Duodenal mucosa (tissue), 2 donors: Measurements from ENCODE around the gene SPCS1.
A peak's percentile ranks its signal among the peaks of the same experiment; 100 is the strongest.
"Not testable (repeated sequence)": the region's sequence is repeated elsewhere in the genome, so short reads cannot be mapped to it uniquely, and the experiment has no call there.

ENCODE experiments used
- H3K27ac ChIP-seq: one replicate; pipeline ENCODE4 v1.7.0; 2013; ENCODE audit warnings: low read depth, low read length
- H3K27me3 ChIP-seq, 2 donors: one replicate each; pipeline ENCODE4 v1.7.0; 2013; ENCODE audit warnings: low read length in 2 of 2, control low read depth in 1 of 2; ENCODE audit not compliant: insufficient read depth in 2 of 2, control insufficient read depth in 1 of 2
- H3K36me3 ChIP-seq, 2 donors: one replicate each; pipeline ENCODE4 v1.7.0; 2013; ENCODE audit warnings: low read length in 2 of 2, control low read depth in 1 of 2; ENCODE audit not compliant: insufficient read depth in 2 of 2, control insufficient read depth in 1 of 2
- H3K4me1 ChIP-seq, 2 donors: one replicate each; pipeline ENCODE4 v1.7.0; 2013; ENCODE audit warnings: low read length in 2 of 2, control low read depth in 1 of 2; ENCODE audit not compliant: insufficient read depth in 2 of 2, control insufficient read depth in 1 of 2
- H3K4me3 ChIP-seq, 2 donors: one replicate each; pipeline ENCODE4 v1.7.0; 2013; ENCODE audit warnings: low read length in 2 of 2, low read depth in 1 of 2
- H3K9ac ChIP-seq, 2 donors: one replicate each; pipeline ENCODE4 v1.7.0; 2013; ENCODE audit warnings: low read length in 2 of 2, low read depth in 1 of 2
- H3K9me3 ChIP-seq, 2 donors: one replicate each; pipeline ENCODE4 v1.7.0; 2013; ENCODE audit warnings: low read length in 2 of 2, control low read depth in 1 of 2; ENCODE audit not compliant: control insufficient read depth in 1 of 2

The SPCS1 gene

DNA sequence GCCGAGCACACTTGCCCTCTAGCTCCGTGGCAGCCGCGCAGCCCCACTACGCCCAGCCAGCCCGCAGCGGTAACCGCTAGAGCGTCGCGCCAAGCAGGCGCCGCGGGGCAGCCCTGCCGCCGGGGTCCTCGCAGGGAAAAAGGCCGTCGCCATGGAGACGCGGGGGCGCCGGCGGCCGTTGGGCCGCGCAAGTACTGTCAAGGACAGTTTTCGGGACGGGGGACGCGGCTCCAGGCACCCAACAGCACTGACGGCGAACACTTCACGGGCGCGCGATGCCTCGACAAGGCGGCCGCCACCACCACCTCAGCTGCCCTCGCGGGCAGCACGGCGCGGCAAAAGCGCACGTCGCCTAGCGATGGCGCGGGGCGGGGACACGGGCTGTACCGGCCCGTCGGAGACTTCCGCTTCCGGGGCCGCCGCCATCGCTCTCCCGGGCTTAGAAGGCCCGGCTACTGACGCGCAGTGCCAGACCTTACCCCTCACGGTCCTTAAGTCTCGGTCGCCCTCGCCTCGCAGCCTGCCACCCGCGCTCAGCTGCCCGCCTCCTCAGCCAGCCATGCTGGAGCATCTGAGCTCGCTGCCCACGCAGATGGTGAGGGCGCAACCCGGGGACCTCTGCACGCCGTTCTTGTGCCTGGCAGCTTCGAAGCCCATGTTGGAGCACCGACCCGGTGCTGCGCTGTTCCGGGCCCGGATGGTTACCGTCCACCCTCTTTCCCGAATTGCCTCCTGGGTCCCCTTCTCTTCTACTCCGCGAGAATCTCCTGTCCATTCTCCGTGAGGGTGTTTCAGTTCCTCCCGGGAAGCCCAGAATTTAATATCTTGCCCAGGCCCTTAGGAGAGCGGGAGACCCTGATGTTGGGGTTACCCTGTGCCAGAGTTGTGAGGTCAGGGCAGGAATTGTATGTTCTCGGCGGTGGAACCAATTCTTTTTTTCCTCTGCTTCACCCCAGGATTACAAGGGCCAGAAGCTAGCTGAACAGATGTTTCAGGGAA is at the start of gene SPCS1, which contains the start of gene GLT8D1:
Gene SPCS1 (plus strand): TSS at position 419 of the 999 bp plus-strand sequence. CDS start 141 bp downstream, at position 560.
Gene GLT8D1 (minus strand): TSS at position 104 of the 999 bp plus-strand sequence. CDS start 5,331 bp downstream, outside the sequence.
- H3K4me3 ChIP-seq, result peak within 1 kb of the TSS; percentile 93 to 94
- no peaks in the 10 kb centered on the region for H3K9me3 ChIP-seq
- H3K27ac ChIP-seq, result peak within 1 kb of the TSS; percentile 91
- peaks cover 22 to 36% of the 10 kb centered on the region in 2 donors for H3K4me1 ChIP-seq
- H3K36me3 ChIP-seq, result peaks cover 0 to 12% of the 10 kb centered on the region in 2 donors
- peak within 1 kb of the TSS; percentile 87 to 90 for H3K9ac ChIP-seq
- H3K27me3 ChIP-seq, result no peaks in the 10 kb centered on the region

DNA sequence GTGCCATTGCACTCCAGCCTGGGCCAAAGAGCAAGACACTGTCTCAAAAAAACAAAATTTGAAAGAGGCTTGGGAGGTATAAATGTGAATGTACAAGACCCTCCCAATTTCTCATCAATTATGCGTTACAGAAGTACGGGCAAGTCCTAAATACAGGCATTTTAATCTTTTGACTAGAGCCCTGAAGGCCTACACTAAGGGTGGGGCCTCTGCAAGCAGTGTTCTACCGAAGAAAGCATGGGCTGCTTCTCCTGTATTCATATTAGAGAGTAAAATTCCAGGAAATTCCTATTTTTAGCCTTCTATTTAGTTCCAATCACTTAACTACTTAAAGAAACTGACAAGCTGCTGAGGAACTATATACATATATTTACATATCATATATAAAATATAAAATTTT is 45.9 kb upstream of the SPCS1 start:
- Histone ChIP-seq H3K27me3 (no peaks in the 10 kb centered on the region), H3K4me1 (no peaks in the 10 kb centered on the region), H3K9me3 (no peaks in the 10 kb centered on the region), H3K4me3 (no peak overlapping the region), H3K9ac (no peak overlapping the region), H3K27ac (no peak overlapping the region), H3K36me3 (peaks cover 23 to 79% of the 10 kb centered on the region in 2 donors)

DNA sequence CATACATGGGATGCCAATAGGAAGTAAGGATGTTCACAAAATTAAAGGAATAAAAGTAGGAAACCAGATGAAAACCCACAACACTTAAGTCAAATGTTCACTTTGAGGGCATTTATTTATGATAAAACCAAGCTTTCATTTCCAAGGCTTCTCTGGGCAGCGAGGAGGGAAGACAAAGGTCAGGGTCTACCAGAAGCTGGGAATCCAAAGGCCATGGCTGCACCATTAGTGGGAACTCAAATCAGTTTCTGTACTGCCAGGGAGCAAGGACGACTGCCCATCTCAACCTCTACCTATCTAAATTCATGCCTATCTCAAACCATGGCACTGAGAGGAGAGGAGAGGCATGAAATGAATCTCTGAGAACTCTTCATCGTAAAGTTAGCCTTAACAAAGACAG is 42.8 kb upstream of the SPCS1 start:
- Histone ChIP-seq H3K27me3 (no peaks in the 10 kb centered on the region), H3K27ac (no peak overlapping the region), H3K4me1 (no peaks in the 10 kb centered on the region), H3K36me3 (peaks cover 18 to 68% of the 10 kb centered on the region in 2 donors), H3K4me3 (no peak overlapping the region), H3K9ac (no peak overlapping the region), H3K9me3 (no peaks in the 10 kb centered on the region)

DNA sequence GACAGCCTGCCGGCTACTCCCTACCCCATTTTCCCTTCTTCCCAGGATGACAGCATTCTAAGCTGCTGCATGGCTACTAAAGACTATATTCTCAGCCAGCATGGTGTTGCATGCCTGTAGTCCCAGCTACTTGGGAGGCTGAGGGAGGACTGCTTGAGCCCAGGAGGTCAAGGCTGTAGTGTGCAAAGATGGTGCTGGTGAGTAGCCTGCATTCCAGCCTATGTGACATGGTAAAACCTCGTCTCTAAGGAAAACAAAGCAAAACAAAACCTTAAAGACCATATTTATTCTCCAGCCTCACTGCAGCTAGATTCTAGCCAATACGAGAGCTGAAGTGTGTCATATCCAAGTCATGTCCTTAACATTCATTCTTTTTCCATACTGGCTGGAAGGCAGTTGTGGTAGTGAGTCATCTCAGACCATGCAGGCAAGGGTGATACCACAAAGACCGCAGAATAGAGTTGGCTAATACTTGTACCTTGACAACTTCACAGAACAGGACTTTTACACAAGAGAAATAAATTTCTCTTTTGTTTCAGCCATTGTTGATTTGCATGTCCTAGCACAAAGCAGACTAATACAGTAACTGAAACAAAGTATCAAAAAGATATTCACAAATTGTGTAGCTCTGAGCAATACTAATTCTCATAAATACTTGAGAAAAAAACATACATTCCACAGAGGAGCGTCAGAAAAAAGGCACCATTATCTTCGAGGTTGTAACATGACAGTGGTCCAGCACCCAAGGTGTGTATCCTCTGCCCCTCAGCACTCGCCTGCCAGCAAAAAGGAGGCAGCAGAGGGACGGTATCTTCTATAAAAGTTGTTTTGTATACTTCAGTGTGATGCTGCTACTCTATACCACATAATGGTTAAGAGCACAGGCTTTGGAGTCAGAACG is 35.0 kb upstream of the SPCS1 start:
- Histone ChIP-seq H3K9ac (no peak overlapping the region), H3K9me3 (no peaks in the 10 kb centered on the region), H3K27ac (no peak overlapping the region), H3K4me3 (no peak overlapping the region), H3K4me1 (peaks cover 6 to 7% of the 10 kb centered on the region in 2 donors), H3K27me3 (no peaks in the 10 kb centered on the region), H3K36me3 (peaks cover 0 to 55% of the 10 kb centered on the region in 2 donors)

DNA sequence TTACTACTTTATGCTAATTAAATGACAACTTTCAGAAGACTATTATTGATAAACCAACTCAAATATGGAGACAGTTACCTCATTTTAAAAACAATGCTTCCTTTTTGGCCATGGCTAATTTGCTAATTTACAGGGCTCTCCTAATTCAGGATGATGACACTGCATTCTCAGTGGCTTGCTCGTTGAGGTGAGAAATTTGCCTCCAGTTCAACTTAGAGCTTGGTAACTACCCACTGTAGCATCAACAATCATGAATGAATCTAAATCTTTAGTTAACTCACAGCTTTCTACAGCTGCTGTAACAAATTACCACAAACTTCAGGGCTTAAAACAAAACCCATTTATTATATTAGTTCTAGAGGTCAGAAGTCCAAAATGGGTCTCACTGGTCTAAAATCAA is 34.2 kb upstream of the SPCS1 start:
- Histone ChIP-seq H3K4me3 (no peak overlapping the region), H3K36me3 (peaks cover 0 to 58% of the 10 kb centered on the region in 2 donors), H3K4me1 (peaks cover 6 to 7% of the 10 kb centered on the region in 2 donors), H3K9me3 (no peaks in the 10 kb centered on the region), H3K9ac (no peak overlapping the region), H3K27ac (no peak overlapping the region), H3K27me3 (no peaks in the 10 kb centered on the region)

DNA sequence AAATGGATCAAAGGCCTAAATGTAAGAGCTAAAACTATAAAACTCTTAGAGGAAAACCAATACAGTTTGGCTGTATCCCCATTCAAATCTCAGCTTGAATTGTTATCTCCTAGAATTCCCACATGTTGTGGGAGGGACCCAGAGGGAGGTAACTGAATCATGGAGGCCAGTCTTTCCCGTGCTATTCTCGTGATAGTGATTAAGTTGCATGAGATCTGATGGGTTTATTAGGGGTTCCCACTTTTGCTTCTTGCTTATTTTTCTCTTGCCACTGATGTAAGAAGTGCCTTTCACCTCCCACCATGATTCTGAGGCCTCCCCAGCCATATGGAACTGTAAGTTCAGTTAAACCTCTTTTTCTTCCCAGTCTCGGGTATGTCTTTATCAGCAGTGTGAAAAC is 29.7 kb upstream of the SPCS1 start:
- peaks cover 0 to 17% of the 10 kb centered on the region in 2 donors for H3K4me1 ChIP-seq
- H3K9ac ChIP-seq, H3K27ac ChIP-seq, H3K27me3 ChIP-seq, H3K9me3 ChIP-seq, H3K4me3 ChIP-seq: not testable (repeated sequence)
- H3K36me3 ChIP-seq, result peaks cover 16 to 65% of the 10 kb centered on the region in 2 donors

DNA sequence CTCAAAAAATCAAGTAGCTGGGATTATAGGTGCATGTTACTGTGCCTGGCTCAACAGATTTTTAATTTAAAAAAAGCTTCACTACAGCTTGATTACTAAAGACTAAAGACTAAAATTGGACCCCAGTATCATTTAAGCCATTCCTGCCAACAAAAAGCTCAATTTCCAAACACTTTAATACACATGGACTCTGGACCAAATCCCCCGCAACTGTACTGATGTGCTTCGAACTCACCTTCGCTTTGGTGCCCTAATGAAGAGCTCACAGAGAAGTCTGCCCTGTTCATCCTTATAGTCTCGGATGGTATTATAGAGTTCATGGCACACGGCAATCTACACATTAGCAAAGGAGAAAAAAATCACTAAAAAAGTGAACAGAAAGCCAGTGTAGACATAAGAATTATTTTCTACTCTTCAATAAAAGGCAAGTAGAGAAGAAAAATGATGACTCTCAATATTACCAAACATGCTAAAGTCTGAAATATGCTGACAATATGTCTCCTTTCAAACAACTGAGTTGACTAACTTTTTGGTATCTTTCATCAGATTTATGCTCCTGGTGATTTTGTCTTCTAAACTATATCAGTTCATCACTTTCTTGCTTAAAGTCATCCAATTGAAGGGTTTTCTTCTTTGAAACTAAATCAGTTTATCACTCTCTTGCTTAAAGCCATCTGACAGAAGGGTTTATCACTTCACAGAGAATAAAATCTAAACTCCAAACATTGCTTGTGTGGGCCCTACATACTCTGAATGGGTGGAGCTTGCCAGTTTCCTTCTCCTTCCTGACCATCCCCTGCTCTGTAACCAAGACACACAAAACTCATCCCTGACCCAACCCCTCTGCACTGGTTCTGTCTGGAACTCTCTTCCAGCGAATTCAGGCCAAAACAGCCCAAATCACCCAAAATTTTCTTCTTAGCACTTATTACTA is 27.4 kb upstream of the SPCS1 start:
- Histone ChIP-seq H3K27ac (no peak overlapping the region), H3K9ac (no peak overlapping the region), H3K9me3 (no peaks in the 10 kb centered on the region), H3K4me3 (no peak overlapping the region), H3K36me3 (peaks cover 16 to 50% of the 10 kb centered on the region in 2 donors), H3K27me3 (no peaks in the 10 kb centered on the region), H3K4me1 (peaks cover 14 to 26% of the 10 kb centered on the region in 2 donors)

DNA sequence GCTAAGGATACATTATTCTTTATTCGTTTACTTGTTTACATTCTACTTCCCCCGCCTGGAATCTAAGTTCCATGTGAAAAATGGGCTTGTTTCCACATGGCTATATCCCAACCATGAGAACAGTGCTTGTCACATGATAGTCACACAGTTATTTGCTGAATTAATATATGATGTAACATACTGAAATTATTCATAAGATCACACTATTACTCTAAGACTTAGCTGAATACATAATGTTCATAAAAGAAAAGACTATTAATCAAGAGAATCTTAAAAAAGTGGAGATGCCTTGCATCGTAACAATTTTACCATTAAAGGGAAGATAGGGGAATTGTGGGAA is 26.7 kb upstream of the SPCS1 start:
- Histone ChIP-seq H3K27ac (no peak overlapping the region), H3K4me3 (no peak overlapping the region), H3K9ac (no peak overlapping the region), H3K36me3 (peaks cover 16 to 49% of the 10 kb centered on the region in 2 donors), H3K4me1 (peaks cover 20 to 28% of the 10 kb centered on the region in 2 donors), H3K27me3 (no peaks in the 10 kb centered on the region), H3K9me3 (no peaks in the 10 kb centered on the region)

DNA sequence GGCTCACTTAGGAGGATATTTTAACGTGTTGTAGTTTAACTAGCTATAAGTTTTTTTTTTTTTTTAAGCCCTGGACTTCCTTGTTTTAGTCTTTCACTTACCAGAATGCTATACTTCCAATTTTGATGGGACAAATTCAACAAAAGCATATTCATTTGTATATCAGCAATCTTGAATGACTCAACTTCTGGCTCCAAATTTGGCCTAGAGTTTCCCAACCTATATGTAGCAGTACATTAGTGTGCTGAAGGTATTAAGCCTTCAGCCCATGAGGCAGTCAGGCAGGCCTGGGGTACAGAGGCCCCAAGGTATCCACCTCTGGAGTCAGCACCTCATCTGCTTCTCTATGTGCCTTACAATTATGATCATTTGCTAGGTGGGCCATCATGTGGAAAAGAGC is 26.1 kb upstream of the SPCS1 start:
- no peak overlapping the region for H3K27ac ChIP-seq
- no peaks in the 10 kb centered on the region for H3K27me3 ChIP-seq
- H3K9me3 ChIP-seq, result no peaks in the 10 kb centered on the region
- peaks cover 16 to 44% of the 10 kb centered on the region in 2 donors for H3K36me3 ChIP-seq
- no peak overlapping the region for H3K9ac ChIP-seq
- no peak overlapping the region for H3K4me3 ChIP-seq
- peaks cover 27 to 34% of the 10 kb centered on the region in 2 donors for H3K4me1 ChIP-seq
